Osteoblast (primary cell): ENCODE results near the gene SBNO1. TPM values are rescaled to one million over a fixed set of nuclear protein-coding genes. Genes with fewer than 3 reads are reported as not detected.
A peak's percentile ranks its signal among the peaks of the same experiment; 100 is the strongest.

Source experiments
- DNase-seq: peaks from one replicate; pipeline ENCODE4 v3.0.0; 2011; ENCODE audit warnings: low spot score, mixed read lengths; ENCODE audit not compliant: insufficient read length; ENCODE audit errors: missing footprints
- H2AFZ ChIP-seq: 2 replicates; pipeline ENCODE4 v1.6.0; 2011; ENCODE audit warnings: mild to moderate bottlenecking, low read length
- H3K27ac ChIP-seq: 2 replicates; pipeline ENCODE4 v1.5.1; 2011; ENCODE audit warnings: mild to moderate bottlenecking, low read depth, low read length, moderate library complexity
- H3K27me3 ChIP-seq: 2 replicates; pipeline ENCODE4 v1.6.0; 2012; ENCODE audit warnings: mild to moderate bottlenecking, control low read depth, inconsistent platforms, low read length, moderate library complexity; ENCODE audit not compliant: insufficient read depth
- H3K36me3 ChIP-seq: 2 replicates; pipeline ENCODE4 v1.5.1; 2011; ENCODE audit warnings: mild to moderate bottlenecking, low read length, control low read depth, moderate library complexity; ENCODE audit not compliant: insufficient read depth
- H3K4me1 ChIP-seq: 2 replicates; pipeline ENCODE4 v1.5.1; 2011; ENCODE audit warnings: mild to moderate bottlenecking, low read length, control low read depth, moderate library complexity; ENCODE audit not compliant: insufficient read depth
- H3K4me2 ChIP-seq: 2 replicates; pipeline ENCODE4 v1.6.0; 2011; ENCODE audit warnings: mild to moderate bottlenecking, low read length; ENCODE audit not compliant: insufficient read depth
- H3K4me3 ChIP-seq: fragments of 200-600 bp; sonication (generic); 3 replicates; pipeline ENCODE4 v1.5.1; 2012; ENCODE audit warnings: mild to moderate bottlenecking, low read length, inconsistent platforms; ENCODE audit not compliant: insufficient read depth
- H3K79me2 ChIP-seq: 2 replicates; pipeline ENCODE4 v1.6.0; 2012; ENCODE audit warnings: mild to moderate bottlenecking, low read length, control low read depth, inconsistent platforms; ENCODE audit not compliant: insufficient read depth
- H3K9me3 ChIP-seq: 2 replicates; pipeline ENCODE4 v1.5.1; 2011; ENCODE audit warnings: low read depth, low read length, control low read depth
- H4K20me1 ChIP-seq: 2 replicates; pipeline ENCODE4 v1.6.0; 2012; ENCODE audit warnings: mild to moderate bottlenecking, low read length, control low read depth; ENCODE audit not compliant: insufficient read depth
- total RNA-seq: library from RNA; depleted of rRNA; stranded (reverse); fragments of >200 nt; gene quantifications from 2 replicates; pipeline ENCODE4 v1.2.3, GENCODE V29; 2012
- TF ChIP-seq, protein P1 (sequence below): IDR thresholded peaks from 2 replicates; pipeline ENCODE4 v1.5.1; 2011; ENCODE audit warnings: mild to moderate bottlenecking, low read depth, low read length, moderate library complexity; ENCODE audit errors: extremely low read depth

The SBNO1 gene
- total RNA-seq, 1 donor: 30.4 TPM

DNA sequence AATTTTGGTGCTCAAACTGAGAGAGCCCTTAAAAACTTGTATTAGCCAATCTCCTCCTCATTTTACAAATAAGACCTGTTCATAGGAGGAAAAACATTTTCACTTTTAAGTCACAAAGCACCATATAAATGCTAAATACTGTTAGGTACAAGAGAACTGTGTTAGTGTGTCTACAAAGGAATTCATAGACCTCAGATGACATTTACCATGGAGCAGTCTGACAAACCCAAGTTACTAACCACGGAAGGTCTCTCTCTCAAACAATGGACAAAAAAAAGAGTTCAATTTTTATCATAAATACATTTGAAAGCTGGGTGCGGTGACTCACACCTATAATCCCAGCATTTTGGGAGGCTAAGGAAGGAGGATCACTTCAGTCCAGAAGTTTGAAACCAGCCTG is 10.0 kb downstream of the SBNO1 start:
- Histone ChIP-seq H2AFZ (no peak overlapping the region), H3K27ac (no peak overlapping the region), H3K79me2 (peaks cover 98% of the 10 kb centered on the region), H3K27me3 (no peaks in the 10 kb centered on the region), H3K4me1 (no peaks in the 10 kb centered on the region), H3K9me3 (no peaks in the 10 kb centered on the region), H3K4me3 (no peak overlapping the region), H4K20me1 (peaks cover 36% of the 10 kb centered on the region), H3K36me3 (peaks cover 3% of the 10 kb centered on the region), H3K4me2 (no peak overlapping the region)
- TF ChIP-seq, protein P1, sequence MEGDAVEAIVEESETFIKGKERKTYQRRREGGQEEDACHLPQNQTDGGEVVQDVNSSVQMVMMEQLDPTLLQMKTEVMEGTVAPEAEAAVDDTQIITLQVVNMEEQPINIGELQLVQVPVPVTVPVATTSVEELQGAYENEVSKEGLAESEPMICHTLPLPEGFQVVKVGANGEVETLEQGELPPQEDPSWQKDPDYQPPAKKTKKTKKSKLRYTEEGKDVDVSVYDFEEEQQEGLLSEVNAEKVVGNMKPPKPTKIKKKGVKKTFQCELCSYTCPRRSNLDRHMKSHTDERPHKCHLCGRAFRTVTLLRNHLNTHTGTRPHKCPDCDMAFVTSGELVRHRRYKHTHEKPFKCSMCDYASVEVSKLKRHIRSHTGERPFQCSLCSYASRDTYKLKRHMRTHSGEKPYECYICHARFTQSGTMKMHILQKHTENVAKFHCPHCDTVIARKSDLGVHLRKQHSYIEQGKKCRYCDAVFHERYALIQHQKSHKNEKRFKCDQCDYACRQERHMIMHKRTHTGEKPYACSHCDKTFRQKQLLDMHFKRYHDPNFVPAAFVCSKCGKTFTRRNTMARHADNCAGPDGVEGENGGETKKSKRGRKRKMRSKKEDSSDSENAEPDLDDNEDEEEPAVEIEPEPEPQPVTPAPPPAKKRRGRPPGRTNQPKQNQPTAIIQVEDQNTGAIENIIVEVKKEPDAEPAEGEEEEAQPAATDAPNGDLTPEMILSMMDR: no peak
- DNase-seq: peak; percentile 44

DNA sequence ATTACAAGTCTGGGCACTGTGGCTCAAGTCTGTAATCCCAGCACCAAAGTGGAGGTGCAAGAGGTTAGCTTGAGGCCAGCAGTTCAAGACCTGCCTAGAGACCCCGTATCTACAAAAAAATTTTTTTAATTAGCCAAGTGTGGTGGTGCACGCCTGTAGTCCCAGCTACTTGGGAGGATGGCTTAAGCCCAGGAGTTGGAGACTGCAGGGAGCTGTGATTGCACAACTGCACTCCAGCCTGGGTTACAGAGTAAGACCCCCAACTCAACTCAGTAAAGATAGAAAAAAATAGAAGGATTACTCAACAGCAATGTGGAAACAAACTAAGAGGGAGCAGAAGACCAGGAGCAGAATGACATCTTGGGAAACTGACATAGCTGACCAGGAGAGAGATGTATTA is 13.3 kb downstream of the SBNO1 start:
- Histone ChIP-seq H2AFZ (no peak overlapping the region), H3K27ac (no peak overlapping the region), H3K4me3 (no peak overlapping the region), H3K79me2 (peaks cover 82% of the 10 kb centered on the region), H3K4me1 (no peaks in the 10 kb centered on the region), H3K9me3 (no peaks in the 10 kb centered on the region), H4K20me1 (peaks cover 35% of the 10 kb centered on the region), H3K4me2 (no peak overlapping the region), H3K27me3 (no peaks in the 10 kb centered on the region), H3K36me3 (peaks cover 12% of the 10 kb centered on the region)
- DNase-seq: no peak
- TF ChIP-seq, protein P1: no peak

DNA sequence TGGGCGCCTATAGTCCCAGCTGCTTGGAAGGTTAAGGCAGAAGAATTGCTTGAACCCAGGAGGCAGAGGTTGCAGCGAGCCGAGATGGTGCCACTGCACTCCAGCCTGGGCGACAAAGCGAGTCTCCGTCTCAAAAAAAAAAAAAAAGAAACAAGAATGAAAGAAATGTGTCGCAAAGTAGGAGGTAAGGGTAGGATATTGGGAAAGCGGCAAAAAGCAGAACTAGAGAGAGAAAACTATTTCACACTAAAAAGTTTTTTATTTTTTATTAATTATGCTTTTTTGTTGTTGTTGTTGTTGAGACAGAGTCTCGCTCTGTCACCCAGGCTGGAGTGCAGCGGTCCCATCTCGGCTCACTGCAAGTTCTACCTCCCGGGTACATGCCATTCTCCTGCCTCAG is 17.7 kb downstream of the SBNO1 start:
- H3K79me2 ChIP-seq: peaks cover 53% of the 10 kb centered on the region
- peaks cover 12% of the 10 kb centered on the region for H4K20me1 ChIP-seq
- H3K27ac ChIP-seq: no peak overlapping the region

DNA sequence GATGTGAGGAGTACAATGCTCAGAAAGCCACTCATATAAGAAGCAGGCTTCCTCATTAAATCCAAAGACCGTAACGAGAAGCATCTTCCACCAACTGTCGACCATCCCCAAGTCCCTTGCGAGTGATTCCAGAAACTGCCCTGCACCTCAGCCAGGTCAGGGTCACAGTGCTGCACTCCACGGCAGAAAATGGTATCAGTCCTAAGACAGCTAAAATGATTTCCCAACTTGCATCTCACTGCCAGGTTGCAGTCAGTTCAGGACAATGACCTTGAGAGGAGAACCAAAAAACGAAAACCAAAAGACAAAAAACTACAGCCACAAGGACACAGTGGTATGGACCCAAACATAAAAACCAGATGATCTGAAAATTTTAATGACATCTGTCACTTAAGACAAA is 20.6 kb downstream of the SBNO1 start:
- no peak overlapping the region for H3K27ac ChIP-seq
- no peak overlapping the region for H3K4me2 ChIP-seq
- peaks cover 57% of the 10 kb centered on the region for H3K36me3 ChIP-seq
- no peaks in the 10 kb centered on the region for H3K4me1 ChIP-seq
- no peak overlapping the region for H3K4me3 ChIP-seq
- no peaks in the 10 kb centered on the region for H3K9me3 ChIP-seq
- TF ChIP-seq, protein P1: no peak
- no peak overlapping the region for H2AFZ ChIP-seq
- H3K79me2 ChIP-seq: peaks cover 35% of the 10 kb centered on the region
- no peaks in the 10 kb centered on the region for H3K27me3 ChIP-seq
- no peak for DNase-seq
- H4K20me1 ChIP-seq: no peaks in the 10 kb centered on the region

More for the DNA sequence above, 17.7 kb downstream of the SBNO1 start:
- Histone ChIP-seq H3K4me3 (no peak overlapping the region), H3K9me3 (no peaks in the 10 kb centered on the region), H3K36me3 (peaks cover 32% of the 10 kb centered on the region), H2AFZ (no peak overlapping the region), H3K4me2 (no peak overlapping the region), H3K4me1 (no peaks in the 10 kb centered on the region), H3K27me3 (no peaks in the 10 kb centered on the region)
- TF ChIP-seq, protein P1: no peak
- DNase-seq: no peak
